Type B pancreatic cell (in vitro differentiated cells): Measurements from ENCODE around the gene PHYHD1. TPM values are rescaled to one million over a fixed set of nuclear protein-coding genes. Genes with fewer than 3 reads are reported as not detected.

Source experiments
- DNase-seq: peaks from one replicate; pipeline ENCODE4 v3.0.0; 2021; ENCODE audit warnings: mixed read lengths; ENCODE audit not compliant: unreplicated experiment; ENCODE audit errors: extremely low spot score
- H3K27ac Mint-ChIP-seq: 2 replicates; pipeline ENCODE4 v1.8.0; 2021; ENCODE audit warnings: mild to moderate bottlenecking, mixed read lengths
- H3K27me3 Mint-ChIP-seq: 2 replicates; pipeline ENCODE4 v1.8.0; 2021; ENCODE audit warnings: mixed read lengths
- H3K36me3 Mint-ChIP-seq: 2 replicates; pipeline ENCODE4 v1.8.0; 2021; ENCODE audit warnings: mixed read lengths
- H3K4me1 Mint-ChIP-seq: one replicate; pipeline ENCODE4 v1.8.0; 2021; ENCODE audit warnings: mixed read lengths; ENCODE audit not compliant: unreplicated experiment
- H3K4me3 Mint-ChIP-seq: 2 replicates; pipeline ENCODE4 v1.8.0; 2021; ENCODE audit warnings: mild to moderate bottlenecking, mixed read lengths
- H3K9me3 Mint-ChIP-seq: 2 replicates; pipeline ENCODE4 v1.8.0; 2021; ENCODE audit warnings: mixed read lengths
- total RNA-seq: library from RNA; stranded (reverse); gene quantifications from 2 replicates; pipeline ENCODE4 v1.2.1, GENCODE V29; 2021; ENCODE audit warnings: low replicate concordance
- TF ChIP-seq, protein P1 (sequence below): fragments of 200-600 bp; sonication (generic); conservative IDR thresholded peaks from 2 replicates; pipeline ENCODE4 v1.5.0; 2021; ENCODE audit warnings: antibody characterized with exemption, mild to moderate bottlenecking

The PHYHD1 gene
- total RNA-seq, 1 donor from 2014 or later: 14.3 TPM

DNA sequence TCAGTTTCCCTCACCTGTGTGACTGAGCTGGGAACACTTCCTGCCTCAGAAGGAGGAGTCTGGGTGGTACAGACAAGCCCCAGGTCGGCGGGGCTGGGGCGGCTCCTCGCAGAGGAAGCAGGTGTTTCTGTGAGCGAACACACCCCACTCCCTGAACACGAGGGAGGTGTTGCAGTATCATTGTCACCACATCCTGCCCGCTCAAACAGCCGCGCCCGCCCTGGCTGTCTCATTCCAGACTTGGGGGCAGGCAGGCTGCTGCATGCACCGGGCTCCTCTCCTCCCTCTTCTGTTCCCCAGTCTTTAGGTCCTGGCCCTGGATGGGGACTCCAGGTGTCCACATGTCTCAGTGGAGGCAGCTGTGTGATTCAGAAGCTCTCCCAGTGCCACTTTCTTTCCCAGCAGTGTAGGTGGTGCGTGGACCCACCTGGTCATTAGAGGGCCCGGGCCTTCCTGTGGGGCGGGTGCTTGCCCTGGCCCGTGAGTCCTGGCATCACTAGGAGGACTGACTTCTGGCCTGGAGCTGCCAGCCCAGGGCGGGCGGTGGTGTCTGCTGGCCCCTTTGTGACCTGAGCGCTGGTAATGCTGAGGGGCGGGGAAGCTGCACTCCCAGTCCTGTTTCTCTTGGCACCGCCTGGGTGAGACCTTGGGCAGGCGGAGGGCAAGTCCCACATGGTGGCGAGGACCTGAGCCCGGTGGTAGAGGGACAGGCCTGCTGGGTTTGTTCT lies 18.3 kb upstream of the PHYHD1 start:
- H3K27ac Mint-ChIP-seq: no peak overlapping the region
- DNase-seq: no peak
- peaks cover 9% of the 10 kb centered on the region for H3K36me3 Mint-ChIP-seq
- no peaks in the 10 kb centered on the region for H3K27me3 Mint-ChIP-seq
- TF ChIP-seq, protein P1, sequence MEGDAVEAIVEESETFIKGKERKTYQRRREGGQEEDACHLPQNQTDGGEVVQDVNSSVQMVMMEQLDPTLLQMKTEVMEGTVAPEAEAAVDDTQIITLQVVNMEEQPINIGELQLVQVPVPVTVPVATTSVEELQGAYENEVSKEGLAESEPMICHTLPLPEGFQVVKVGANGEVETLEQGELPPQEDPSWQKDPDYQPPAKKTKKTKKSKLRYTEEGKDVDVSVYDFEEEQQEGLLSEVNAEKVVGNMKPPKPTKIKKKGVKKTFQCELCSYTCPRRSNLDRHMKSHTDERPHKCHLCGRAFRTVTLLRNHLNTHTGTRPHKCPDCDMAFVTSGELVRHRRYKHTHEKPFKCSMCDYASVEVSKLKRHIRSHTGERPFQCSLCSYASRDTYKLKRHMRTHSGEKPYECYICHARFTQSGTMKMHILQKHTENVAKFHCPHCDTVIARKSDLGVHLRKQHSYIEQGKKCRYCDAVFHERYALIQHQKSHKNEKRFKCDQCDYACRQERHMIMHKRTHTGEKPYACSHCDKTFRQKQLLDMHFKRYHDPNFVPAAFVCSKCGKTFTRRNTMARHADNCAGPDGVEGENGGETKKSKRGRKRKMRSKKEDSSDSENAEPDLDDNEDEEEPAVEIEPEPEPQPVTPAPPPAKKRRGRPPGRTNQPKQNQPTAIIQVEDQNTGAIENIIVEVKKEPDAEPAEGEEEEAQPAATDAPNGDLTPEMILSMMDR: no peak
- H3K9me3 Mint-ChIP-seq: no peaks in the 10 kb centered on the region
- peaks cover 9% of the 10 kb centered on the region for H3K4me1 Mint-ChIP-seq
- no peak overlapping the region for H3K4me3 Mint-ChIP-seq

DNA sequence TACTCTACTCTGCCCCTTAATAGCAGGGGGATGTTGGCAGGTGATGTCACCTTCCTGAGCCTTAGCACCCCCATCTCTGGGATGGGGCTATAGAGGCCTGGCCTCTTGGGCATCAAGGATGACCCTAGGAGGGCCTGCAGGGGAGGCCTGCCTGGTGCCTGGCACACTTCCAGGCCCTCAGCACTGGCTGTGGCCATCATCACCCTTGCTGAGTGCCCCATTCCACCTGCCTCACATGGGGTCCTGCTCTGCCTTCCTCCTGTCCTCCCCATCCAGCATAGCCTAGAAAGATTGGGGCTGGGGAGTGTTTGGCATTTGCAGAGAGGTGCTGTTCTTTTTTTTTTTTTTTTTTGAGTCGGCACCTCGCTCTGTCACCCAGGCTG lies 17.7 kb upstream of the PHYHD1 start:
- no peak for DNase-seq
- peaks cover 9% of the 10 kb centered on the region for H3K4me1 Mint-ChIP-seq
- no peak overlapping the region for H3K27ac Mint-ChIP-seq
- no peaks in the 10 kb centered on the region for H3K27me3 Mint-ChIP-seq
- no peaks in the 10 kb centered on the region for H3K9me3 Mint-ChIP-seq
- TF ChIP-seq, protein P1: no peak
- peaks cover 13% of the 10 kb centered on the region for H3K36me3 Mint-ChIP-seq
- no peak overlapping the region for H3K4me3 Mint-ChIP-seq

DNA sequence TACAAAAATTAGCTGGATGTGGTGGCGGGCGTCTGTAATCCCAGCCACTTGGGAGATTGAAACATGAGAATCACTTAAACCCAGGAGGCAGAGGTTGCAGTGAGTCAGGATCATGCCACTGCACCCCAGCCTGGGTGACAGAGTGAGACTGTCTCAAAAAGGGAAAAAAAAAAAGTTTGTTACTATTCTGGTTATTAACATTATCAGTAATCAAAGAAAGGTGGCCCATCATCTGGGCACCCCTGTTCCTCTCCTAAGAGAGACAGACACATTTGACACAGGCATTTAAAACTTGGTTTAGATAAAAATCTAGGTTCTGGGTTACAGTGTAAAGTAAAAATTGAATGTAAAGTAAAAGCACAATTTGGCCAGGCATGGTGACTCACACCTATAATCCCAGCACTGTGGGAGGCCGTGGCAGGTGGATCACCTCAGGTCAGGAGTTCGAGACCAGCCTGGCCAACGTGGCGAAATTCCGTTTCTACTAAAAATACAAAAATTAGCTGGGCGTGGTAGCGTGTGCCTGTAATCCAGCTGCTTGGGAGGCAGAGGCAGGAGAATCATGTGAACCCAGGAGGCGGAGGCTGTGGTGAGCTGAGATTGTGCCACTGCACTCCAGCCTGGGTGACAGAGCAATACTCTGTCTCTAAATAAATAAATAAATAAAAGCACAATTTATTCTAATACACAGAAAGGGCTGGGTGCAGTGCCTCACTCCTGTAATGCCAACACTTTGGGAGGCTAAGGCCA lies 16.7 kb upstream of the PHYHD1 start:
- H3K9me3 Mint-ChIP-seq: no peaks in the 10 kb centered on the region
- no peaks in the 10 kb centered on the region for H3K27me3 Mint-ChIP-seq
- TF ChIP-seq, protein P1: no peak
- peaks cover 15% of the 10 kb centered on the region for H3K36me3 Mint-ChIP-seq
- H3K4me3 Mint-ChIP-seq: no peak overlapping the region
- no peak for DNase-seq
- H3K27ac Mint-ChIP-seq: no peak overlapping the region
- peaks cover 6% of the 10 kb centered on the region for H3K4me1 Mint-ChIP-seq

DNA sequence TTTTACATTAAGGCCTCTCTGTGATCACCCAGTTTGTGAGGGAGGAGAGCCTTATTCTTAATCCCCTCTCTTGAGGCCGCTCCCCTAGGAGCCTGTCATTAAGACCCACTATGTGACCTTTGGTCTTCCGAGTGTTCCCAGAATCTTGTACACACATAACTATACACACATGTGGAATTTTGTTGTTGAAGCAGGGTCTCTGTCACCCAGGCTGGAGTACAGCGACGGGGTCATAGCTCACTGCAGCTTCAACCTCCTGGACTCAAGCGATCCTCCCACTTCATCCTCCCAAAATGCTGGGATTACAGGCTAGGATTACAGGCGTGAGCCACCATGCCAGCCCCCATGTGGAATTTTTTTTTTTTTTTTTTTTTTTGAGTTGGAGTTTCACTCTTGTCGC lies 14.8 kb upstream of the PHYHD1 start:
- Mint-ChIP-seq H3K36me3 (peaks cover 16% of the 10 kb centered on the region), H3K4me1 (peaks cover 1% of the 10 kb centered on the region), H3K27me3 (no peaks in the 10 kb centered on the region), H3K9me3 (no peaks in the 10 kb centered on the region), H3K27ac (no peak overlapping the region), H3K4me3 (no peak overlapping the region)
- no peak for DNase-seq
- TF ChIP-seq, protein P1: no peak

DNA sequence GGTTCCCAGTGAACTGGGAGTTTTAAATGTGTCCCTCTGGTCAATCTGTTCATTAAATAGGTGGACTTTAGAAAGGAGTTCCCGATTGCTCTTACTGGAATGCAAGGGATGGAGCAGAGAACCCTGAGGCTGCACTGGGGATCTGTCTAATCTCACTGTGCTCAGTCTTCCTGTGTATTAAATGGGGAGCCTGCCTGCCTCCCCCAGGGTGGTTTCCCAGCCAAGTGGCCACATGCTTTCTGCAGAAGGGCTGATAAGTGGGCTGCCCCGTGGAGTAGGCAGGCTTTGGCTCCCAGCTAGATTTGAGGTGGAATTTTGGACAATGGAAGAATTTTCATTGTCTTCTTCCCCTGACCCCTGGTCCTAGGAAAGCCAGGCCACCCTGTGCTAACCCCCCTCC lies 14.0 kb upstream of the PHYHD1 start:
- no peak for DNase-seq

More for the DNA sequence above, 14.0 kb upstream of the PHYHD1 start:
- Mint-ChIP-seq H3K4me3 (no peak overlapping the region), H3K36me3 (peaks cover 16% of the 10 kb centered on the region), H3K27ac (no peak overlapping the region), H3K27me3 (no peaks in the 10 kb centered on the region), H3K4me1 (peaks cover 8% of the 10 kb centered on the region), H3K9me3 (no peaks in the 10 kb centered on the region)
- TF ChIP-seq, protein P1: no peak
